NCI-H82 treated with DMSO at 0.1 percent for 48 hours (cell line): Measurements from ENCODE around the gene ALDH1L1.
A peak's percentile ranks its signal among the peaks of the same experiment; 100 is the strongest.

ENCODE experiments used
- DNase-seq: peaks from one replicate; lab custom pipeline; 2025; ENCODE audit not compliant: unreplicated experiment; lab: John Stamatoyannopoulos, UW

Gene ALDH1L1

DNA sequence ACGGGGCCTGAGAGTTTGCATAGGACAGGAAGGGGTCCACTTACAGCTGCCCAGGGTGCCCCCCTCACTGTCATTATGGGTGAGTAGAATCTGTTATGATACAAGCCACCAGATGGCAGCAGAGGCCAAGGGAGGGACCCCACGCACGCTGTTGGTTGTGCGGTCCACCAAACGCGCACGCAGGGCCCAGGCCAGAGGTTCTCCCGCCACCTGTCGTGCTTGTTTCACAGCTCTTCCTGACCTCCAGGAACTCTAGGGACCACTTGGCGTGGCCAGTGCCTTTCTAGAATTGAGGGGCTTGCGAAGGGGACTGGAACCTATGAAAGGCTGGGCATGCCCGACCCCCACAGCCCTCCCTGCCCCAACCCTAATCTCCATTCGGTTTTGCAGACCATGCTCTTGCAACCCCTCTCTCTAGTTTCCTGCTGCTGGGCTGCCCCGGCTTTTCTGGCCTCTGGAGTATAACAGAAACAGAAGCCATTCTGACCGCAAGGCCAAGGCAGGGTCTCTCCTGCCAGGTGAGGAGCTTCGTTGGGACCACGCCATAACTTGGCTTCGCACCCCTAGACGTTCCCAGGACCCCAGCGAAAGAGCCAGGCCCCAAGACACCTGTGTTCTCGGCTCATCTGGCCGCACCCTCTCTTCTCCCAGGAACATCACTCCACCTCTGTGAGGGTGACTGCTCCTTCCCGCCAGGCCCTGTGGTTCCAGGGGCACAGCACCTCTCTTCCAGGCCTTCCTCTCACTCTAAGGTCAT lies 46.0 kb downstream of the ALDH1L1 start:
- DNase-seq: peak; percentile 17

DNA sequence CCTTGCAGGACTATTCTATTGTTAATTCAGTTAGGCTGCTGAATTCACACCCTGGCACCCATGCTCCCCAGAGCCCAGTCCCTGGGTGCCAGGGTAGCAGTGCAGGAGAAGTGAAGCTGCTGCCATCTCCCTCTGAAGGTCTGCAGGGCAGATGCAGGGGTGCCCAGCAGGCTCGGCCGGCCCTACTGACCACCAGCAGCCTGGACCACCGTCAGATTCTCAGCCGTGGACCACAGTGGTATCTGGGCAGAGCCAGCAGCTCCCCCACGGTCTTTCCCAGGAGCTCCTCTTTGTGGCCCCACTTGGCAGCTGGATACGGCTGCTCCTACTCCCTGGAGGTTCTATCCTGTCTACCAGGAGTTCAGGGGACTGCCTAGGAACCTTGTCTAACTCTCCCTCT lies 46.8 kb downstream of the ALDH1L1 start:
- no peak for DNase-seq

DNA sequence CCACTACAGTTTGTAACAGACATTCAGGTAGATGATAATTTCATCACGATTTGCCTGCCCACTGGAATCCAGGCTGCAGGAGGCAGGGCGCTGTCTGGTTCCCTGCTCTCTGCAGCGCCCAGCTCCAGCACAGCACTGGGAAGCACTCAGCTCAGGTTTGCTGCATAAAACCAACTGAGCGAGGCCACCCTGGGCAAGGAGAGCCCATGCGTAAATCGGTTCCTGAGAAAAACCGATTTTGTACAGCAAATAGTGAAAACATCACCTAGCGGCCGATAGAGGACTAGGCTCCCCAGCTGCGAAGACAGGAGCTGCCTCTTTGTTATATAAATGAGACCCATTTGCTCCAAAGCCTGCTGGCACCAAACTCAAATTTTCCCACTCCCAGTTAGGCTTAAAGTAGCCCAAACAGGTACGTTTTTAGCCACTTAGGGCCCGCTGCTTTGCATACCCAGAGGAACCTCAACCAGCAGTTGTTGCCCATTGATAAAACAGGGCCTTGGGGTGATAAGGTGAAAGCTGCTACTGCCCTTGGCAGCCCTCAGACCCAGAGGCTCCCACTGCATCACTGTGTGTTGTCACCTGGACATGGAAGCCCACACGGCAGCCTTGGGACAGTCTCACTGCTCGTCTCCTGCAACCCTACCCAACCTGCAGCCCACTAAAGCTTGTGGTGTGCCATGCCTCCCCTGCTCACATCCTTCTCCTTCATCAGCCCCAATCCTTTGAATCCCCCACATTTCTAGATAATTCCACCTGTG lies 47.5 kb downstream of the ALDH1L1 start:
- no peak for DNase-seq

- no peak for DNase-seq
Observed at GRCh38 chr3:126131881-126132750, 48.3 kb downstream of the ALDH1L1 start.

DNA sequence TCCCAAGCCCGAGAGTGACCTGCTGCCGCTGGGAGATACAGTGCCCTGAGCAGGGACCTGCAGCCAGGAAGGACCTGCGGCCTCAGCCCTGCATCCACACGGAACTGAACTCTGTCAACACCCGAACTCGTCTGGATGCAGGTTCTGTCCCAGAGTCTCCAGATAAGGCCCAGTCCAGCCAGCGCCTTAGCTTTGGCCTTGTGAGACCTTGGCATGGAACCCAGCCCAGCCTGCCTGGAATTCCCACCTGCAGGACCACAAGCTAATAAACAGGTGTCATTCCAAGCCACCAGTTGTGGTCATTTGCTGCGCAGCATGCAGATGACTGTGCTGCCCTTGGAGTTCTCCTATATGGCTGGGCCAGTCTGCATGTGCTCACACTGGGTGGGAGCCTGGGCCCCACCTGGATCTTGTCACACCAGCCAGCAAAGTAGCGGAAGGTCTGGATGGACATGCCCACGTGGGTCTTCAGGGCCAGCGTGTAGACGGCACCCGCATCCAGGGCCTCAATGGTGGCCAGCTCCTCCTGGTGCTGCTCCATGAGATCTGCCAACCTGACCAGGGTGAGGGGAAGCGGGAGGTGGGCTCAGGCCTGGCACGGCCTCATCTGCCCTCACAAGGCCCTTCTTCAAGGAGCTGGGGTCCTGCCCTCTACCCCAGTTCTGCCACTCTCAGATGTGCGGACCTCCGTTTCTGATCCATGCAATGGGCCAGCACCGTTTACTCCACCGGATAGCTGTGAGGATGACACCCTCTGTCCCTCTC lies 49.2 kb downstream of the ALDH1L1 start:
- no peak for DNase-seq

DNA sequence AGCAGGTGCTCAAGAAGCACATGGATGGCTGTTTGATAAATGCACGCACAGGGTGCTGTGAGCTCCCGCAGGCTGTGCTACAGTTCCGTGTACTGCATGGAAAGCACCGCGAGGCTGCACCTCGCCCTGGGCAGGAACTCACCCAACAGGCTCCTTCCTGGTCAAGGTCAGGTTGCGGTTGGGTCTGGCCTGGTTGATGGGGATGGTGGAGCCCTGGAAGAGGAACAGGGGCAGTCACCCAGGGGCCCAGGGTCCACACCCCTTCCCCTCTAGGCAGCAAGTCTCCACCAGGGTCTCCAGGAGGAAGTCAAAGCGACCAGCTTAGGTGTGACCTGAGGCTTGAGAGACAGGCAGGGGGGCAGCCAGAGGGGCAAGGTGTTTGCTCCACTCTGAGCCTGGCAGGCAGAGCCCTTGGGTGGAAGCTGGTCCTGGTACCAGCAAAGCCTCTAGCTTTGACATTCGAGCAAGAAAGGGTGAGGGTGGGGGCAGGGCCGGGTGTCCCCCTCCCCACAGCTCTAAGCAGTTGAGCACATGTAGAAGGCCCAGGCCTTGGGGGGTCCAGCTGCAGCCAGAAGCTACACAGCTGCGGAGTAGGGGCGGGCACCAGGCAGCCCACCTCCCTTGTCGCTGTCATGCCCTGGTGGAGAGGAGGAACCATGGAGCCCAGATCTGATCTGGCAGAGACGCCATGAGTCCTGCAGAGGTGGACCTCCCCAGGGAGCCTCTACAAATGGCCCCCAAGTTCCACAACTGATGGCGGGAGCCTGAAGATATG lies 50.1 kb downstream of the ALDH1L1 start:
- DNase-seq: no peak

GRCh38 chr3:126129398-126129891 lies 50.9 kb downstream of the ALDH1L1 start:
- no peak for DNase-seq

- DNase-seq: no peak
Observed at GRCh38 chr3:126128504-126129397, 51.6 kb downstream of the ALDH1L1 start.

GRCh38 chr3:126127904-126128303 lies 52.5 kb downstream of the ALDH1L1 start:
- no peak for DNase-seq

GRCh38 chr3:126127452-126127851 lies 52.9 kb downstream of the ALDH1L1 start:
- no peak for DNase-seq

DNA sequence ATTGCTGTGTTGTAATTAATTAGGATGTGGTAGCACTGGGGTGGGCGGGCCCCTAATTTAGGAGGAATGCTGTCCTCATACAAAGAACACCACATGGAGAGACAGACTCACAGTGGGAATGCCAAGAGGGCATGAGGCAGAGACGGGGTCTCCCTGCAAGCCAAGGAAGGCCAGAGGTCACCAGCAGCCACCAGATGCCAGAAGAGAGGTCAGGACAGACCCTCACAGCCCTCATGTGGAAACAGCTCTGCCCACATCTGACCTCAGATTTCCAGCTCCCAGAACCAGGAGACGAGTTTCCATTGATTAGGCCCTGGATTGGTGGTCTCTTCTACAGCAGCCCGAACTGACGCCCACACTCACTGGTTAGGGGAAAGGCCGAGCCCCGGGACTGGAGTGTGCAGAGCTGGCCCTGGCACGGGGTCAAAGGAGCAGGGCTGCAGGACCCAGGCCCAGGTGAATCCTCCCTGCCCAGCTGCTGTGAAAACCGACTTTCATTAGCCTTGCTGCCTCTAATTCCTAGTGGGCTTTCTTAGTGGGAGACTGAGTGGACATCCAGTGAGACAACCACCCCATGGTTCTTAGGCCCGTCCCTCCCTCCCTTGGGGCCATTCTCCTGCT lies 53.5 kb downstream of the ALDH1L1 start:
- DNase-seq: no peak

- no peak for DNase-seq
Observed at GRCh38 chr3:126126286-126126685, 54.1 kb downstream of the ALDH1L1 start.

DNA sequence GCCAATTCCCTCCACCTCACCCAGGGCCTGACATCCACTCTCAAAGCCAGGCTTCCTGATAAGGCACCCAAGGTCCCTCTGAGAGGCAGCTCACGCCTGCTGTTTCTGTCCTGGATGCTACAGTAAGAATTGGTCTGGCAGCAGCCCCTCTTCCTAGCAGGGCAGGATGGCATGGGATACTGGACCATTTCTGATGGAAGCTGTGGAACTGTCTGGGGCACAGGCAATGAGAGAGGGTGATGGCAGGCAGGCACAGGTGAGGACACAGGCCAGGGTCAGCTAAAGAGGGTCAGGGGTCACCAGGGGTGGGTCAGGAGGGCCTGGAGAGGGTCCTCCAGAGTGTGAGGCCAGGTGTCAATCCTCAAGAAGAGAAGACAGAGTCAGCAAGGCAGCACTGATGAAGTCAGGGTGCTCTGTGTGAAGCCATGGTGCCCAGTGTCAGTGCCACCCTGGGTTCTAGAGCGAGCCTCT lies 54.6 kb downstream of the ALDH1L1 start:
- DNase-seq: no peak

DNA sequence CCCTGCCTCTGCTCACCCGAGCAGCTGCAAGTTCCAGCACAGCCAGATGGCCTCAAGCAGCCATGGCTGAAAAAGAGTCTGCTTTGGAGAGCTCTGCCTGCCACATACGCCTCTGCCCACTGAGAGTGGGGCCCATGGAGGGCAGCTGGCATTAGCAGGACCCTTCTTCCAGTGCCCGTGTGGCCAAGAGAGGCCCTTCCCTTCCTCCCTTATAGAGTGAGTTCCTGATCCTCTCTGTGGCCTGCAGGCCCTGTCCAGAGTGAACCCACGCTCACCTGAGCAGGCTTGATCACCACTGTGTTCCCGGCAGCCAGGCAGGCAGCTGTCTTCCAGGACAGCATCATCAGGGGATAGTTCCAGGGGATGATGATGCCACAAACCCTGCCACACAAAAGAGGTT lies 55.0 kb downstream of the ALDH1L1 start:
- no peak for DNase-seq

DNA sequence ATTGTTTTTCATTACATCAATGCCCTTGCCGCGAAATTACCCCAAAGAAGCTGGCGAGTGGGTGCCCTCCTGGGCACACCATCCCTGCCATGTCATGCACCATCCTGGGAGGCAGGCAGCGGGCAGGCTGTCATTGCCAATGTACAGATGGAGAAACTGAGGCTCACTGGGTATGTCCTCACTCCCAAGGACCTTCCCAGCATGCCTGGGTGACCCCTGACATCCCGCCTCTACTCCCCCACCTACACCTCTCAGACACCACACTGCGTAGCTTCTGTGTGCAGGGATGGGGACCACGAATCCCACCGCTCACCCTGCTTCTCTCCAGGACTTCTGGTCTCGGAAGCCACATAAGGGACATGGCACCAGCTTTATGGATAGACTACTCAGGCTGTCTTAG lies 55.5 kb downstream of the ALDH1L1 start:
- no peak for DNase-seq

DNA sequence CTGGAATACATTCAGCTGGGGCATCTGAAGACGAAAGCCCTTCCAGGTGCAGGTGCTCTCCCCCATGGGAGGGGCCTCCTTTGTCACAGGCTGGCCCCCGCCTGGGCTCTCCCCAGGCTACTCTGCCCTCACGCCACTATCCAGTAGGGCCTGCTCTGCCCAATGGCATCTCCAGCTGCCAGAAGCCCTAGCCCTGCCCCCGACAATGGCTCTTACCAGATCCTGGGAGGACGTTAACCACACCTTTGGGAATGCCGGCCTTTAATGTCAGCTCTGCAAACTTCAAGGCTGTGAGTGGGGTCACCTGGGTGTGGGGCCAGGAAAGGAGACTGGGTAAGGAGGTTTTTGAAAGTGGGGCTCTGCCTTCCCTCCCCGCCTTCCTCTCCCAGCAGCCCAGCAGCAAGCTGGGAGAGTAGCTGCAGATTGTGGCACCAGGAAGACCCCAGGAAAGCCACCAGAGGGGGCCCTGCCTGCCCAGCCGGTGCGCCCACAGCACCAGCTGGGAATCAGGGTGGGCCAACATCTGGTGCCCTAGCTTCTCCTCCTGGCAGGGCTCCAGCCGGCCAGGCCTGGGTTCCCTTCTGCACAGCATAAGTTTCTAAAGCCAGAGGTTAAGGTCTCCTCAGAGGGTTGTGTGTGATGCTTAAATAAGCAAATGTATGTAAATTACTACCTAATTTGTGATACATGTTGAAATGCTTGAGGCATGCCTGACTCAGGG lies 56.1 kb downstream of the ALDH1L1 start:
- DNase-seq: no peak

- DNase-seq: no peak
Observed at GRCh38 chr3:126121632-126122031, 58.8 kb downstream of the ALDH1L1 start.

DNA sequence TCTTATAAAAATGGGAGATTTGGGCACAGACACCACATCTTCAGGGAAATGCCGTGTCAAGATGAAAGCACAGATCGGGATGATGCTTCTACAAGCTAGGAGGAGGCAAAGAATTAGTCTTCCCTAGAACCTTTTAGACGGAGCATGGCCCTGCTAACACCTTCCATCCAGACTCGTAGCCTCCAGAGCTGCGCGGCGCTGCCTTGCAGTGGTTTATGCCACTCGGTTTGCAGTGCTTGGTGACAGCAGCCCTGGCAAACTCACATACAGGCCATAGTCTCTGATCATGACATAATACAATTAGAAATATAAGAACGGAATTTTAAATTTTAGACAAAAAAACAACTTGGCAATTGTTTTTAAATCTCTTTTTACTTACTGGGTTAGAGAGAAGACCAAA lies 59.3 kb downstream of the ALDH1L1 start:
- DNase-seq: no peak
